Measurements from ENCODE around the gene MTCL1.

The MTCL1 gene

GRCh38 chr18:8713691-8714090, 8.3 kb downstream of the MTCL1 start:
- no peak for DNase-seq (ENCODE audit: low read depth)

- DNase-seq (ENCODE audit: low read depth), result no peak
These were observed 10.2 kb downstream of the MTCL1 start for GRCh38 chr18:8715599-8715998.

GRCh38 chr18:8717011-8717770, 11.8 kb downstream of the MTCL1 start:
- DNase-seq (ENCODE audit: low read depth), result no peak

GRCh38 chr18:8718401-8718913, 13.1 kb downstream of the MTCL1 start:
- no peak for DNase-seq (ENCODE audit: low read depth)

- DNase-seq (ENCODE audit: low read depth), result no peak
These were observed 13.8 kb downstream of the MTCL1 start for GRCh38 chr18:8719192-8719591.

- no peak for DNase-seq (ENCODE audit: low read depth)
These were observed 14.8 kb downstream of the MTCL1 start for GRCh38 chr18:8720141-8720540.

- no peak for DNase-seq (ENCODE audit: low read depth)
These were observed 15.8 kb downstream of the MTCL1 start for GRCh38 chr18:8721094-8721669.

- DNase-seq (ENCODE audit: low read depth), result no peak
These were observed 16.4 kb downstream of the MTCL1 start for GRCh38 chr18:8721716-8722115.

- no peak for DNase-seq (ENCODE audit: low read depth)
These were observed 17.8 kb downstream of the MTCL1 start for GRCh38 chr18:8722946-8723820.

- no peak for DNase-seq (ENCODE audit: low read depth)
These were observed 19.1 kb downstream of the MTCL1 start for GRCh38 chr18:8724452-8724851.

GRCh38 chr18:8726281-8726680, 20.9 kb downstream of the MTCL1 start:
- no peak for DNase-seq (ENCODE audit: low read depth)

GRCh38 chr18:8726963-8727705, 21.8 kb downstream of the MTCL1 start:
- DNase-seq (ENCODE audit: low read depth), result no peak

GRCh38 chr18:8730080-8730827, 24.9 kb downstream of the MTCL1 start:
- no peak for DNase-seq (ENCODE audit: low read depth)

- DNase-seq (ENCODE audit: low read depth), result no peak
These were observed 27.3 kb downstream of the MTCL1 start for GRCh38 chr18:8732442-8733360.

- DNase-seq (ENCODE audit: low read depth), result no peak
These were observed 29.1 kb downstream of the MTCL1 start for GRCh38 chr18:8734496-8734895.

- DNase-seq (ENCODE audit: low read depth), result no peak
These were observed 29.9 kb downstream of the MTCL1 start for GRCh38 chr18:8735274-8735673.

GRCh38 chr18:8741117-8741516, 35.8 kb downstream of the MTCL1 start:
- DNase-seq (ENCODE audit: low read depth), result no peak

GRCh38 chr18:8741532-8741931, 36.2 kb downstream of the MTCL1 start:
- DNase-seq (ENCODE audit: low read depth), result no peak

- DNase-seq (ENCODE audit: low read depth), result no peak
These were observed 37.3 kb downstream of the MTCL1 start for GRCh38 chr18:8742387-8743361.

Measured in activated gamma-delta T cell treated with anti-CD3 and anti-CD28 coated beads, Interleukin-2, amount 50 U/mL, for 16 hours (primary cell).